NCI-H345 treated with DMSO at 0.1 percent for 48 hours (cell line): ENCODE data around the gene LMNTD2.
A peak's percentile ranks its signal among the peaks of the same experiment; 100 is the strongest.

Source experiments
- DNase-seq: peaks from one replicate; lab custom pipeline; 2025; ENCODE audit not compliant: unreplicated experiment; lab: John Stamatoyannopoulos, UW

The LMNTD2 gene

DNA sequence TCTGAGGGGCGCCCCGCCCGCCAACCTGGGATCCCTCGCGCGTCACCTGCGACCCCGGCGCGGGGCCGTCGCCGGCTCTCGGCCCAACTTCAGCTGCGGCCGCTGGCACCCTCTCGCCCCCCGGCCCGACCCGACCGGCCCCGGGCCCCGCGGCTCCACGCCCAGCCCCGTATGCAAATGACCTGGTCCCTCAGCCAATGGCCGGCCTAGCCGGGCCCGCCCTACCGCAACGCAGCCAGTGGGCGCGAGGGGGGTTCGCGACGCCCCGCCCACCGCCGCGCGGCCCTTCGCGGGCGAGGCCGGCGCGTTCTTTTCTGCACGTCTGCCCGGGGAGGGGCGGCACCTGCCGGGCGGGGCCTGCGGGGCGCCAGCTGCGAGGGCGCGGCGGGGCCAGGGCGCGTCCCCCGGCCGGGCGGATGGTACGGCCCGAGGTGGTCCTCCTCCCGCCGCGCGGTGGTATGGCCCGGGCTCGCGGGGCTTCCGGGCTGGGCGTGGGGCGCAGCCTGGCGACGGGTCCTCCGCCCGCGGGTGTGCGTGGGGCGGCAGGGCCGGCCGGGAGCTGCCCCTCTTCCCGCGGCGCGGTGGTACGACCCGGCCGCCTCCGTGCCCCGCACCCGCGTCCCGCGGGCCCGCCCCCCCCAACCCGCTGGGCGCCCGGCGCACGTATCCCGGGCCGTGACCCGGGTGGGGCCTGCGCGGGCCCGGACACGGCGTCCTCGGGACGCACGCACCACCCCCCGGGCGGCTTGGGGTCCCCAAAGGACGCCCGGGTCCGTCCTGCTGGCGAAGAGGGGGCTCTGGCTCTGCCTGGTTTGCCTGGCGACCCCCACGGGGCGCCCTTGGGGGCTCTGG is 8.0 kb upstream of the LMNTD2 start:
- DNase-seq: peak; percentile 92

DNA sequence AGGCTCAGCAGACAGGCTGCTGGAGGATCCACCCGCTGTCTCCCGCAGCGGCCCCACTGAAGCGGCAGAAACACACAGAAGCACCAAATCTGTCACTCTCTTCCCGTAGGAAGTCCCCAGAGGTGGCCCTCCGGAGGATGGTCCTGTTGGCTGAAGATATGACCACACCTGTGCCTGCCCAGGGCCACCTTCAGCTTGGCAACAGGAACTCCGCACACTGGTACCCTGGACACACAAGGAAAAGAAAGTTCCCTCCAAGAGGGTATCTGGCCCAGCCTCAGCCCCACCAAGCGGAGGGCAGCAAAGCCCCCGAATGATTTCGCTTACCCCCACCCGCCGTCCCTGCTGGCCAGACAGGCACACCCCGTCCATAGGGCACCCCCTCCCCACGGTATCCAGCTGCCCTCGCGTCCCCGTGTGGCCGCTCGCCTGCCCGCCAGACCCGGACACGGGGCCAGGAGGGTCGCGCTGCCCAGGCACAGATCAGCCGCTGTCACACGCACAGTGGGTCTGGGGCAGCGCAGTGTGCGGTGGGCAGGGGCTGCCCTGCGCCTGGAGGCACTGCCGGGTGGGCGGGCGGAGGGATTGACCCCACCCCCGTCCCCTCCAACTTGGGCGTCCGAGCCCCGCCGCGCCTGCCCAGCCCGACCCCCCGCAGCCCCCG is 7.2 kb upstream of the LMNTD2 start:
- DNase-seq: no peak

DNA sequence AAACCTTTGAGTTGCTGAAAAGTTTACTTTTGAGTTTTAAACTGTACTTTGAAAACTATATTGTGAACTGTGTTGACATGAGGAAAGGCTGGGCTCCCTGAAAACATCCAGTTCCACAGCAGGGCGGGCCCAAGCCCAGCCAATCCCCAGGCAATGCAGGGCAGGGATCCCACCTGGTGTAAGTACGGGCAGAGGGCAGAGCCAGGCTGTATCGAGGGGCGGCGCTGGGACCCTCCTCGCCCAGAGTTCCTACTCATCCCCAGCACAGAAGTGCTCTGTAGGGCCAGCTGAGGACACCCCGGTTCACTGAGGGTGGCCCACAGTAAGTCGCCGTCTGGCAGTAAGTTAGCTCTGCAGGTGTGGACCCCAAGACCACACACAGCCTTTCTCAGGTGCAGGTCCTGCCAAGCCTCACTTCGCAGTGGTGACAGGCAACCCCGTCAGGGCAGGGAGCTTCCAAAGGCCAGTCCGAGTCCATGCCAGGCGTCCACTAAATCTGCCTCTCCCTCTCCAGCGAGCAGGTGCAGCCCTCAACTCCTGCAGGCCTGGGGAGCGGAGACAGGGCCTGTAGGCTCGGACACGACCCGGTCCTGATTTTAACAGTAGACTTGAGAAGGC is 6.6 kb upstream of the LMNTD2 start:
- no peak for DNase-seq

DNA sequence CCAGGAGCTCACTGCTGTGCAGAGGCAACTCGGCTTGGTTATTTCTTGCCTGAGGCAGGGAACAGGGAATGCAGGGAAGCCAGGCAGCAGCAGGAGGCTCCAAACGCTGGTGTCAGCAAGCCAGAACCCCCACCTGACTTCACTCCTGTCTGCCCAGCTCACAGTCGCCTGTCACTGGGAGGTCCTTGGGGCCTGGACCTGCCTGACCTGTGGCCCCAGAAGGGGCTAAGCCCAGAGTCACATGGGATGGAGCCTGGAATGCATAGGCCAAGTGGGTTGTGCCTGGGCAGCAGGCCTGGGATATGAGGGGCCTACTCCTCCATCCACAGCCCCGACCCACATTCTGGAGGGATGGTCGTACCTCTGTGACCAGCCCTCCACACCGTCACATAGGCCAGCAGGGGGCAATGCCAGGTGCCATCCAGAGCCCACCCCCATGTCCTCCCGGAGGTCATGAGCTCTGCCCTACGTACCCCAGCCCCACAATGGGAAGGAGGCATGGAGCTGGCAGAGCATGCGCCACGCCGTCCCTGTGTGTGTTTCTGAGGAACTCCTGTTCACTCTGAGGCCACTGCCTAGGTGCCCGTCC is 5.5 kb upstream of the LMNTD2 start:
- no peak for DNase-seq

DNA sequence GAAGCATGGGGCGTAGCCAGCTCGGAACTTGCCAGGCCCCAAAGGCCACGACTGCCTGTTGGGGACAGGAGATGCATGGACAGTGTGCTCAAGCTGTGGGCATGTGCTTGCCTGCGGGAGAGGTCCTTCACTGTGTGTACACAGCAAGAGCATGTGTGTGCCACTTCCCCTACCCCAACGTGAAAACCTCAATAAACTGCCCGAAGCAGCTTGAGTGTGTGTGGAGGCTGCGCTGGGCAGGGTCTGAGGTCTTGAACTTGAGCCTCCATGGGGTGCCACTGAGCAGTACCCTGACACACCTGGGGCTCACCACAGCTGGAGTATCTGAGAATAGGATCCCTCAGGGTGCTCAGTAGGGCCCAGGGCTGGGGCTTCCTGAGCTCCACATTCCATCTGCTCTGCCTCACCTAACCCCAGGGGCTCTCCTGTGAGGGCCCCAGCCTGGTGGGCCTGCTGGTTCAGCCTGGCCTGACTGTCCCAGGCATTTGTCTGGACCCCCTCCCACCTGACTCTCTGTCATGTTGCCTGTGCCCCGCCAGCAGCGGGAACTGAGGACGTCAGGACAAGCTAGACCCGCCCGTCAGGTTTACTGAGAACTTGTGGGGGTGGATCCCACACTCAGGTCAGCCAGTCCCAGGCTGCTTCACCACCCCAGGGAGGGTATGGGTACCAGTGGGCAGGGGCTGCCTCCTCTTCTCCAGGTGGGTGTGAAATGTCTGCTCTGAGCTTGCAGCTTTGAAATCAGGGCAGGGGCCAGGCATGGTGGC is 3.5 kb upstream of the LMNTD2 start:
- no peak for DNase-seq

DNA sequence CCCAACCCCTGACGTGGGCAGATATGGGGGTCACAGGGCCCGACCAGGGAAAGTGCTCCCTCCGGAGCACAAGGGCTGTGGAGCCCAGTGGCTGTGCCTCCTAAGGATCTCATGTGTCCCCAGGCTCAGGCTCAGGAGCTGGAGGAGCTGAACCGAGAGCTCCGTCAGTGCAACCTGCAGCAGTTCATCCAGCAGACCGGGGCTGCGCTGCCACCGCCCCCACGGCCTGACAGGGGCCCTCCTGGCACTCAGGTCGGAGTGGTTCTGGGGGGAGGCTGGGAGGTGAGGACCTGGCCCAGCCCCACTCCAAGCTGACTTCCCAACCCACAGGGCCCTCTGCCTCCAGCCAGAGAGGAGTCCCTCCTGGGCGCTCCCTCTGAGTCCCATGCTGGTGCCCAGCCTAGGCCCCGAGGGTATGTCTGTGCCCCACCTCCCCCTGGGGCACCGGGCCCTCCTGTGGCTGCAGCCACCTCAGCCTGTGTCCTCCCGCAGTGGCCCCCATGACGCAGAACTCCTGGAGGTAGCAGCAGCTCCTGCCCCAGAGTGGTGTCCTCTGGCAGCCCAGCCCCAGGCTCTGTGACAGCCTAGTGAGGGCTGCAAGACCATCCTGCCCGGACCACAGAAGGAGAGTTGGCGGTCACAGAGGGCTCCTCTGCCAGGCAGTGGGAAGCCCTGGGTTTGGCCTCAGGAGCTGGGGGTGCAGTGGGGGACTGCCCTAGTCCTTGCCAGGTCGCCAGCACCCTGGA is 2.7 kb upstream of the LMNTD2 start:
- DNase-seq: no peak

DNA sequence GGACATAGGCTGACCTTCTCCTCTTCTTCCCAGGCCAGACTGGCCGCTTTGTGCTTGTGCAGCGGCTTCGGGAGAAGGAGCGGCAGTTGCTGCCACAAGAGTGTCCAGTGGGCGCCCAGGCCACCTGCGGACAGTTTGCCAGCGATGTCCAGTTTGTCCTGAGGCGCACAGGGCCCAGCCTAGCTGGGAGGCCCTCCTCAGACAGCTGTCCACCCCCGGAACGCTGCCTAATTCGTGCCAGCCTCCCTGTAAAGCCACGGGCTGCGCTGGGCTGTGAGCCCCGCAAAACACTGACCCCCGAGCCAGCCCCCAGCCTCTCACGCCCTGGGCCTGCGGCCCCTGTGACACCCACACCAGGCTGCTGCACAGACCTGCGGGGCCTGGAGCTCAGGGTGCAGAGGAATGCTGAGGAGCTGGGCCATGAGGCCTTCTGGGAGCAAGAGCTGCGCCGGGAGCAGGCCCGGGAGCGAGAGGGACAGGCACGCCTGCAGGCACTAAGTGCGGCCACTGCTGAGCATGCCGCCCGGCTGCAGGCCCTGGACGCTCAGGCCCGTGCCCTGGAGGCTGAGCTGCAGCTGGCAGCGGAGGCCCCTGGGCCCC is 1.6 kb upstream of the LMNTD2 start:
- no peak for DNase-seq

DNA sequence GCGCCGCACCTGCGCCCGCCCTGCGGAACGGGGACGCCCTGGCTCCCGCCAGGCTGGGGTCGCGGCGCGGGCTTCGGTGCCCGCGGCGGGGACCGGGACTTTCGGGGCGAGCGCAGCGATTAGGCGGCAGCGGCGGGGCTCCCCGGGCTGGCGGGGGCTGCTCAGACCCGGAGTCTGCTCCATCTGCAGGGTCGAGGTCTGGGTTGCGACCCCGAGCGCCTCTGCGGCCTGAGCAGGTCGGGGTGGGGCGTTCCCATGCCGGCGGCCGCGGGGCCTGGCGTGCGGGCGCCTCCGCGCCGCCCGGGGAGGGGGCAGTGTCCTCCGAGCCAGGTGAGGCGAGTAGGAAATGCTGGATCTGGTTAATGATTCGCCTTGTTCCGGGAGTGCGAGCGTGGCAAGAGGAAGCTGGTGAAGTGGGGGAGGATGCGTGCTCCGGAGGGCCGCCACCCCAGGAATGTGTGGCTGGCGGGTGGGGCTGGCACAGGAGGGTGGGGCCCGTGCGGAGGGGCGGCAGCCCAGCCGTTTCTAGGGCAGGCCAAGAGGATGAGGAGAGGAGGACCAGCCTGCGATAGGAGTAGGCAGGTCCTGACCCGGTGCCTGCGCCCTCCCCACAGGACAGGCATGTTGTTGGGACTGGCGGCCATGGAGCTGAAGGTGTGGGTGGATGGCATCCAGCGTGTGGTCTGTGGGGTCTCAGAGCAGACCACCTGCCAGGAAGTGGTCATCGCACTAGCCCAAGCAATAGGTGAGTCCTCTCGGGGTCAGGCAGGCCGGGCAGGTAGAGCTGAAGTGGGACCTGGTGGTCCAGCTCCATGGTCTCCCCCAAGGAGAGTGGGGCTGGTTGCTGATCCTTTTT is 838 bp upstream of the LMNTD2 start:
- no peak for DNase-seq

DNA sequence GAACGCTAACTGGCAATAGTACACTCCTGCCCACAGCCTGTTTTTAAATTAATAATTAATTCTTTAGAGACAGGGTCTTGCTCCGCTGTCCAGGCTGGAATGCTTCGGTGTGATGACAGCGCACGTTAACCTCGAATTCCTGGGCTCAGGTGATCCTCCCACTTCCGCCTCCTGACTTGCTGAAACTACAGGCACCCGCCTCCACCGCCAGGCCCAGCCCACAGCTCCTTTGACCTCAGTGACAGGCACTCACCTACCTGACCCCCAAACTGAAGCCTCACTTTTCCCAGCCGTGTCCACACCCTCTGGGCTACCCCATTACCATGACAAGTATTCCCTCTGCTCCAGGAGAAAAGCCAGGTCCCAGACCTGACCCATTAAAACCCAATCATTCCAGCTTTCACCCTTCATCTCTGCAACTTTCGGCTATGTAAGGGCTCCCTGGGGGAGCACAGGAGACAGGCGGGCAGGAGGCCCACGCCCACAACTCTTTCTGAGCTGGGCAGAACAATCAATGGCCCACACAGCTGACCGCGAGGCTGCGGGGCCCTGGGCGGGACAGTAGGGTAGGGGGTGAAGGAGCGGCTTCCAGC is 730 bp downstream of the LMNTD2 start:
- DNase-seq: no peak

DNA sequence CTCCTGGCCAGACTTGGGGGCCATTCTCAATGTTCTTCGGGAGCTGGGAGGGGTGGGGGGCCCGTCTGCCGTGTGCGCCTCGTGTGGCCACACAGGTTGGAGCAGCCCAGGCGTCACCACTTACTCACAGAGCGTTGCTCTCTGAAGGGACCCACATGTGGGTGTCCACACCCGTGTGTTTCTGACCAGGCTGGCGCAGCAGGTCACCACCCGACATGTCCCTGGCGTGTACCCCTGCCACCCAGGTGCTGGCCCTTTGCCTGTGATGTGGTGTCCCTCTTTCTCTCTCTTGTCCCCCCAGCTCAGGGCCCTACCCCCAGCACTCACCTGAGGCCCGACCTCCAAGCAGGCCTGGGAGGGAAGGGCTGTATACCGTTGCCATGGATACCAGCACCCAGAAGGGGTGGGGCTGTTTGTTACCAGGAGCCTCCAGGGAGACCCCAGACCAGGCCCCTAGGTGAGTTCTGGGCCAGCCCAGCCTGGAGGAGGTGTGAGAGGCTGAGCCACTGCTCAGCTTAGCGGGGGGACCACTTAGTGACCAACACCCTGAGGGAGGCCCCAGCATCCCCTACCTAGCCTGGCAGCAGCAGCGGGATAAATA is 1.4 kb downstream of the LMNTD2 start:
- no peak for DNase-seq

DNA sequence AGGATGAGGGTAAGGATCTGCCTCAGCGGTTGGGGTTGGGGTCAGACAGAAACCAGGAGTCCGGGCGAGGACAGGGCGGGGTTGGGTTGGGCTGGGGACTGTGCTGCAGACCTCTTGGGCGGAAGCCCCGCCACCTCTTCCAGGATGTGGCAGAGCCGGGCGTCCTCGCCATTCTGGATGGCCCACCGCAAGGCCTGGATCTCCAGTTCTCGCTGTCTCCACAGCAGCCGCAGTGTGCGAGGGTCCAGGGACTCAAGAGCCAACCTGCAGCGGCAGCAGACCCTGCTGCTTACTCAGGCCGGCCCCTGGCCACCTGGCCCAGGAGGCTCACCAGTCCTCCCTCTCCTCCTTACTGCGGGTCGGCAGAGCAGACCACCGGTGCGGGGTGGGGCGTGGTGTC is 2.0 kb downstream of the LMNTD2 start:
- no peak for DNase-seq

DNA sequence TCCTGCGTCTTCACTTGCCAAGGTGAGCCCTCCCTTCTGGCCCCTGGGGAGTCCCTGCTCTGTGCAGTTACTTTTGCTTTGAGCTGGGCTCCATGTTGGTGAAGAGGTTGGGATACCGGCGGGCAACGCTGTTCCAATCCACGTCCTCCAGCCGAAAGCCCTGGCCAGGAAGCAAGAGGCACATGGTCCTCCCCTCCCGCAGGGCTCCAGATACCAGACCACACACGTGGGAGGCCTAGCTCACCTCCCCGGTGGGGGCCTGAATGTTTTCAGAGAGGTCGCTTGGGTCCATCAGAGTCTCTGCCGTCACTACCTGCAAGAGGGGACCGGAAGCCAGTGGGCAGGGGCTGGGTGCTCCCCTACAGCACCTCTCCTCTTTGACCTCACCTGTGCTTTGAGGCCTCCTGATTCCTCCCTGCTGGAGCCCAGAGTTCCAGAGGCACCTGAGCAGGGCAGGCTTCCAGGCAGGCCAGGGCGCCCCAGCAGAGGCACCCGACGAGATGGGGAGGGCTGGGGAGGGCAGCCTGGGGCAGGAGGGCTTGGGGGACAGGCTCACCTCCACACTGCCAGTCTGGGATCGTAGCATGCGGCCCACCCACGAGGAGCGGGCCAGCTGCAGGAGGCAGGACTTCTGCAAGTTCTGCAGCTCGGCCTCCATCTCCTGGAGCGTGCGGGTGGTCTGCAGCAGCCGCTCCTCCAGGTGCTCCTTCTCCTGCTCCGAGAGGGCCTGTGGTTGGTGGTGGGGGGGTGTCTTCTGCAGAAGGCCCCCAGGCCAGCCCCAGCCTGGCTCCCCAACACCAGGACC is 3.0 kb downstream of the LMNTD2 start:
- no peak for DNase-seq

DNA sequence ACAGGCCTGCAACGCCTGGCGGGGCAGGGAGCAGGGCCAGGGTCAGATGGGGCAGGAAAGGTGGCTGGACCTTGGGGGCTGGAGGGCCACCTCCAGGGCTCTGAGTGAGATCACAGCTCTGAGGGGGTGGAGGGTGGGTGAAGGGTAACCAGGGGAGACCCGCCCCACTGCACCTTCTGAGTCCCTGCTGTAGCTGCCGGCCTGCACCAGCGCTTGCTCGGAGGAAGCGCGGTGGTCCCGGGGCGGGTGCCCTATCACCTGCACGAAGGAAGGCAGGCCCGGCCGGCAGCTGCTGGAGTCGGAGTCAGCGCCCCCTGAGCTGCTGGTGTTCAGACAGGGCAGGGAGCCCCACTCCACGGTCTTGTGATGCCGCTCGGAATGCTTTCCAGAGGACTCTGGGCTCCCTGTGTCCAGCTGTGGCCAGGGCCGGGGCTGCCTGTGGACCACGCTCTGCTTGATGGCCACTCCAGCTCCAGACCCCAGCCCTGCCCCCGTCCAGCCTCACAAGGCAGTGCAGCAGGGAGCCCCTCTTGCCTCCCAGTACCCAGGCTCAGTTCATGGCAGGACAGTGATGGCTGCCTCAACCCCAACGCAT is 3.8 kb downstream of the LMNTD2 start:
- DNase-seq: no peak

DNA sequence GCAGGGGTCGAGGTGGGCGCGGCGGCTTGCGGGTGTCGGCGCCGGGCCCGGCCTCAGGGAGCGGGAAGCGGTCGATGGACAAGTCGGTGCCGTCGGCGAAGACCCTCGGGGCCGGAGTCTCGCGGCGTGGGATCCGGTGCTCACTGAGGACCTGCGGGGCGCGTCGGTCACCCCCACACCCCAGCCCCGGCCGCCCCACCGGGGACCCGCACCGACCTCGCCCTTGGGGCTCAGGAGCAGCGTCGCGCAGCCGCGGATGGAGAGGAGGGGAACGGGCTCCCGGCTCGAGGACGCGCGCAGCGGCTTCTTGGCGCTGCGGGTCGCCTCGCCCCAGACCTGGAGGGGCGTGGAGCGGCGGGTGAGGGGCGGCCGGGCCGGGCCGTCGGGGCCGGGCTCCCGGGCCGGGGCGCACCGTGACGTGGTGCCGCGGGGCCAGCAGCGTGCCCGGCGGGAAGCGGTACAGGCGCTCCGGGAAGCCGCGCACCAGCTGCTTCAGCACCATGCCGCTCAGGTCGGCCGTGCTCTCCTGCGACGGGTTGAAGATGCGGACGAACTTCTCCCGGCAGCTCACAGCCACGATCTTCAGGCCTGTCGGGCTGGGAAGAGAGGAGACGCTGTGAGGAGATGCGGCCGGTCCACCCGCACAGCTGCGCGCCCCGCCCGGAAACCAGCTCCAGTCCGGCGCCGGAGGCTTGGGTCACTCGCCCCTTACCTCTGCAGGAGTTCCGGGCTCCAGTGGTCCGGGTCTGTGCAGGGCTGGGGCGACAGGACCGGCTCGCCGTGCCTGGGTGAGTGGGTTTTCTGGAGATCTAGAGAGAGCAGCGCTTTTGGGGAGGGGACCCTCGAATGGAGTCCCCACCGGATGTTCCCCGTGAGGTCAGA is 4.5 kb downstream of the LMNTD2 start:
- no peak for DNase-seq

DNA sequence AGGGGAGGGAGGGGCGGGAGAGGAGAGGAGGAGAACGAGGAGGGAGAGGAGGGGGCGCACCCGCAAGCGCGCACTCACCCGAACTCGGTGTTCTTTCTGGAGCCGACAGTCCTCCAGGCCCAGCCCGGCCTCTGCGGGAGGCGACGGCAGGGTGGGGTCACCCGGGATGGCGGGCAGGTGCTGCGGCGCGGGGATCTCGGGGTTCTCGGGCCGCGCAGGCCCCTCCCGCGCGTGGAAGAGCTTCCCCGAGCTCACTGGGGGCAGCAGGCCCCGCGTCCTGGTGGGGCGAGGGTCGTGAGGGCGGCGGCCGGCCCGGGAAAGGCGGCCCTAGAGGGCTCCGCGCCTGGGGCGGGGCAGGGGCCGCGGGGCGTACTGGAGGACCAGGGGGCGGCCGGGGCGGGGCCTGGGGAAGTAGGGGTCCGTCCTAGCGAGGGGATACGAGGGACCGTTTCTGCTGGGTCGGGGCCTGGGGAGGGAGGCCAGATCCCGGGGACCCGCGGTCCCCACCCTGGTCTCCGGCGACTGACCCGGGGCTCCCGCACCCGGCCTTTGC is 5.2 kb downstream of the LMNTD2 start:
- no peak for DNase-seq
